NCI-H2029 treated with DMSO at 0.1 percent for 48 hours (cell line): ENCODE measurements around the gene SDK1.

Experiments
- DNase-seq: peaks from one replicate; lab custom pipeline; 2025; lab: John Stamatoyannopoulos, UW

SDK1 gene

GRCh38 chr7:4182605-4183300 is 881.7 kb downstream of the SDK1 start:
- no peak for DNase-seq

GRCh38 chr7:4184653-4185052 is 883.6 kb downstream of the SDK1 start:
- no peak for DNase-seq

GRCh38 chr7:4185136-4185535 is 884.1 kb downstream of the SDK1 start:
- DNase-seq: no peak

- DNase-seq: no peak
Measured at GRCh38 chr7:4185721-4186512, 884.9 kb downstream of the SDK1 start.

- no peak for DNase-seq
Measured at GRCh38 chr7:4186513-4186780, 885.4 kb downstream of the SDK1 start.

- DNase-seq: no peak
Measured at GRCh38 chr7:4188651-4189050, 887.6 kb downstream of the SDK1 start.

GRCh38 chr7:4189131-4189570 is 888.1 kb downstream of the SDK1 start:
- DNase-seq: no peak

- DNase-seq: no peak
Measured at GRCh38 chr7:4190010-4190981, 889.2 kb downstream of the SDK1 start.

- no peak for DNase-seq
Measured at GRCh38 chr7:4191046-4191445, 890.0 kb downstream of the SDK1 start.

- DNase-seq: no peak
Measured at GRCh38 chr7:4191525-4191924, 890.5 kb downstream of the SDK1 start.

GRCh38 chr7:4195660-4196059 is 894.6 kb downstream of the SDK1 start:
- no peak for DNase-seq

GRCh38 chr7:4196121-4196819 is 895.2 kb downstream of the SDK1 start:
- DNase-seq: no peak

GRCh38 chr7:4198301-4198700 is 897.2 kb downstream of the SDK1 start:
- no peak for DNase-seq

- no peak for DNase-seq
Measured at GRCh38 chr7:4200546-4201094, 899.6 kb downstream of the SDK1 start.

GRCh38 chr7:4201566-4201965 is 900.5 kb downstream of the SDK1 start:
- no peak for DNase-seq

GRCh38 chr7:4202154-4202736 is 901.2 kb downstream of the SDK1 start:
- DNase-seq: no peak

- no peak for DNase-seq
Measured at GRCh38 chr7:4202954-4203353, 901.9 kb downstream of the SDK1 start.

- DNase-seq: no peak
Measured at GRCh38 chr7:4203626-4204512, 902.8 kb downstream of the SDK1 start.

- DNase-seq: no peak
Measured at GRCh38 chr7:4204513-4205165, 903.6 kb downstream of the SDK1 start.

- no peak for DNase-seq
Measured at GRCh38 chr7:4205828-4206227, 904.8 kb downstream of the SDK1 start.
